DMS153 (cell line): ENCODE results near the gene LAPTM5.

Source experiments
- DNase-seq: peaks from one replicate; lab custom pipeline; 2025; lab: John Stamatoyannopoulos, UW

The LAPTM5 gene

DNA sequence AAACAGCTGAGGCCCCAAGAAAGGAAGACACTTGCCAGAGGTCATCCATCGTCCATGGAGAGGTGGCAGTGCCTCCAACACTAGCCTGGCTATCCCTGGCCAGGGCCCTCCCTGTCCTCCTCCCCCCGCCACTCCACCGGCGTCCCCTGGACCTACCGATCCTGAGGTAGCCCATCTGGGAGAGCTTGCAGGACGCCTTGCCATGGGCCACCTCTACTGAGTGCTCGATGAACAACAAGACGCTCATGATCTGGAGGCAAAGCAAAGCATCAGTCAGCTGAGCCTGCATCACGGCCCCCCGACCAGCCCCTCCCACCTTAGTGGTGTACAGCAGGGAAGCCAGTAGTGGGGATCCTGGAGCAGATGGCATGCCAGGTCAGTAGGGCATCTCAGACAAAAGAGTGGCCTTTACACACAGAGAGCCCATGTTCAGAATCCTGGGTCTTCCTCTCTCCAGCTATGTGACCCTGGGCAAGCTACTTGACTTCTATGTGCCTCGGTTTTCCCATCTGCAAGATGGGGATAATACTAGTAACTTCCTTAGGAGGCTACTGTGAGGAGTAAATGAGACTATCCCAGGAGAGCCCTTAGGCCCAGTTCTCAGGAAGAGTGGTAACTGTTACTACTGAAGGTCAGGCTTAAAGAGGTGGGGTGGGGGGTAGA lies 15.1 kb downstream of the LAPTM5 start:
- DNase-seq: no peak

DNA sequence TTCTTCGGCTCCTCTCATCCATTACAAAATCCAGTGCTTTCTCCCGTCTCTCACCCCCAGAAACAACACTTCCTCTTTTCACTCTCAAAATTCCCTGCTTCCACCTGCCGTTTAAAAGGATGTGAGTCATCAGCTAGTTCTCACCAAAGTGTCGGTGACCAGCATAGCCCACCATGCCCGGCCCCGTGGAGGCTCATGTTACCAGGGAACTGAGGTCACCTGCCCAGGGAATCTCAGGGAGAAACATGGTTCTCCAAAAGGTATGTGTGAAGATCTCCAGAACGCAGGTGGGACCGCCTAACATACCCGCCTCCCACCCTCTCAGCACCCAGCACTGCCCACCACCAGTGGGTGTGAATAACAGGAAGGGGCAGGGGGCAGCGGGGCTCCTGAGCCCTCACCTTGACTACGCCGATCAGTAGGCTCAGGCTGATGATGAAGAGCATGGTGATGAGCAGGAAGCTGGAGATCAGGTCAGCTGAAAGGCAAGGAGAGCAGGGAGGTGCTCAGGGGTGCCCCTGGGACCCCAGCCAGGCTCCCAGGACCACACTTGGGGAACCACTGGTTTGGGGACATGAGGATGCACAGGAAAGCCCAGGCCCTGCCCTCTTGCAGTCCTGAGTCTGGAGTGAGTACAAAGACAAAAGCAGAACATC lies 16.2 kb downstream of the LAPTM5 start:
- DNase-seq: peak; percentile 37

DNA sequence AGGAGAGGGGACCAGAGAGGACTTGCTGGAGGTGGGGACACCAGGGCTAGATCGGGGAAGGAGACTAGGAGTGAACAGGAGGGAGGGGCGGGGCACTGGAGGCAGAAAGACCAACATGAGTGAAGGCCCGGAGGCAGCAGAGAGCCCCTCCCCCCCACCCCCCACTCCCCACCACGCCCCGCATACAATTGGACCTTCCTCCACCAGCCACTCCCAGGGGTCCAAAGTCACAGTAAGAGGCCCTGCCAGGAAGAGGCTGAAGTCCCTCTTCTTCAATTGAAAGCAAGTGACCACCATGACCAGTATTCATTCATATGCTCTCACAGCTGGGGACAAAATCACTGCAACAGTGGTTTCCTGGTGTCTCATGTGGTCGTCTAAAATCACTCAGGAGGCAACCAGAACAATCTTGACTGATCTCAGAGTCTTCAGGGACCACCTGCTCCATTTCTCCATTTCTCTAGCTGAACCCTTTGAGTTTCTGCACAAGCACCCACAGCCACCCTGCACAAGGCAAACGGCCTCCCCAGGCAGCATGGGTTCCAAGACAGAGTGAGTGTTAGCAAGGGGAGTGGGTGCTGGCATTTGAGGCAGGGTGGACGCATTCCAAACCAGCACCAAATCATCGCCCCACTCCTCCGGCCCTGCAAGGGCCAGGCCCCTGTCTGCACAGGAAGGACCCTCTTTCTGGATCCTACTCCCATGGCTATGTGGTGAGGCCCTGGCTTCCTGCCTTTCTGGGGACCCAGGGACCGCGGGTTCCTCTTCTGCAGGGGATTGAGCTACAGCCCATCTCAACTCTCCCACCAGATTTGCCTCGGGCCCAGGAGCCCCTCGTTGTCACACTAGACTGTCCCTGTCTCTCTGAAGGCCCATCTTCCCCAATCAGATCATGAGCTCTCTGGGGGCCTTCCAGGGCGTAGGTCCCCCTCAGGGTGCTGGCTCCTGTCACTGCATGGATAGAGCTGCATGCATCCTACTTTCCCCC lies 17.0 kb downstream of the LAPTM5 start:
- no peak for DNase-seq

DNA sequence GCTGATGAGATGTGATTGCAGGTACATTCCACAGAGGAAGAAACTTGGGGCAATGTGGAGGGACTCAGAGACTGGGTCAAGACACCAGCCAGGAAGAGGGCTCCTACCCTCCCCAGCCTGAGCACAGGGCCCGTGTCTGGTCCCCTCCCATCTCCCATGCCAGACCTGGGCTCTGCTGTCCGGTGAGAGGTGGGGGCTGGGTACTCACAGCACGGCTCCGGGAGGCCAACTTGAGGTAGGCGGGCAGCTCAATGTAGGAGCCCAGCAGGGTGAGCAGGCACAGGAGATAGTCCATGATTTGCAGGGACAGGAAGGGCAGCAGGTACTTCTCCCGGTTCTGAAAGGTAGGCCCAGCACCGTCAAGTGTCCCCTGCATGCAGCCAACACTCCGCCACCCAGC lies 18.0 kb downstream of the LAPTM5 start:
- no peak for DNase-seq

DNA sequence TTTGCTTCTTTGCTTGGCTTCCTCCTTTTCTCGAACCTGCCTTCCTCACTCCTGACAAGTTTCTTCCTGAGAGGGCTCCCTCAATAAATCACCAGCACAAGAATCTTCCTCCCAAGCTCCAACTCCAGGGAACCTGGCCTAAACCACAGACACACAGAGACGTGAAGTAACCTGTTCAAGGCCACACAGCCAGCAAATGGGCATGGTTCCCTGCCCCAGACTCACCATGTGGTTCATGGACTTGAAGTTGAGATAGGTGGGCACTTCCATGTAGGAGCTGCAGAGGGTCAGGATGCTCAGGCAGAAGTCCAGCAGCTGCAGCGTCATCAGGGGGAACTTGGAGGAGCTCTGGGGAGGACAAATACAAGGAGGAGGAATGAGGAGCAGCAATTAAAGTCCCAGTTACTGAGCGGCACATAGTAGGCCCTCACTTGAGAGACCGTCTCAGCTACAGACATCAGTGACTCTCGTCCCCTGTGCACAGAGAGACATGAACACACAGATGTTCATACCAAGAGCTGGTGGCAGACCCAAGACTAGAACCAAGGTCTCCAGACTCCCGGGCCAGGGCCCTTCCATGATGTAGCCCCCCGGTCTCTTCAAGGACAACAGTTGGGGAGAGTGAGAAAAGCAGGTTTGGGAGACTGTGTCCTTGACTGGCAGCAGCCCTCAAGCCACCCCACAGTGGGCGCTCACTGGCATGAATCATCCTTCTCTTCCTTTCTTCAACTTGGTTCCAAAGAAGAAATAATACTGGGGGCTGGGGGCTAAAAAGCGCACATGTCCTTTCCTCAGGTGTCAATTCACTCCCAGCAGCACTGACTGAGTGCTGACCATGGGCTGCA lies 18.6 kb downstream of the LAPTM5 start:
- no peak for DNase-seq

DNA sequence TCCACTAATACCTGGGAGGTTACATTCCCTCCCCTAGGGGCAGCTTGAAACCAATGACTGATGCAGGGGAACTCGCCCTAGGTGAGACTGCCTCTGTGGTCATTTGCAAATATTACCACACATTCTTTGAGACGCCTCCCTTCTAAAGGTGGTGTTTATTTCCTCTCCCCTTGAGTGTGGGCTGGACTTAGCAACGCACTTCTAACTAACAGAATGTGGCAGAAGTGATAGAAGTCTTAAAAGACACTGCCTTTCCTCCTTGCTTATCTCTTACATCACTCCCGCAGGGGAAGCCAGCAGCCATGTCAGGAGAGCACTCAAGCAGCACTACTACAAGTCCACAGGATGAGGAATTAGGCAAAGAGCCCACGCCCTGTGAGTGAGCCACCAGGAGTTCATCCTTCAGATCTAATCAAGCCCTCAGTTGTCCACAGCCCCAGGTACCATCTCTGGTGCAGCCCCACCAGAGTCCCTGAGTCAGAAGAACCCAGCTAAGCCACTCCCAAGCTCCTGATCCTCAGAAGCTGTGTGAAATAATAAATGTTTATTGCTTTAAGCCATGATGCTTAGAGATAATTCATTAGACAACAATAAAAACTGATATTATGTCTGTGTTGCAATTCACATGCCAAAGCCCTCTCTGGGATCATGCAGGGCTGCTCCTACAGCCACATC lies 19.4 kb downstream of the LAPTM5 start:
- no peak for DNase-seq

DNA sequence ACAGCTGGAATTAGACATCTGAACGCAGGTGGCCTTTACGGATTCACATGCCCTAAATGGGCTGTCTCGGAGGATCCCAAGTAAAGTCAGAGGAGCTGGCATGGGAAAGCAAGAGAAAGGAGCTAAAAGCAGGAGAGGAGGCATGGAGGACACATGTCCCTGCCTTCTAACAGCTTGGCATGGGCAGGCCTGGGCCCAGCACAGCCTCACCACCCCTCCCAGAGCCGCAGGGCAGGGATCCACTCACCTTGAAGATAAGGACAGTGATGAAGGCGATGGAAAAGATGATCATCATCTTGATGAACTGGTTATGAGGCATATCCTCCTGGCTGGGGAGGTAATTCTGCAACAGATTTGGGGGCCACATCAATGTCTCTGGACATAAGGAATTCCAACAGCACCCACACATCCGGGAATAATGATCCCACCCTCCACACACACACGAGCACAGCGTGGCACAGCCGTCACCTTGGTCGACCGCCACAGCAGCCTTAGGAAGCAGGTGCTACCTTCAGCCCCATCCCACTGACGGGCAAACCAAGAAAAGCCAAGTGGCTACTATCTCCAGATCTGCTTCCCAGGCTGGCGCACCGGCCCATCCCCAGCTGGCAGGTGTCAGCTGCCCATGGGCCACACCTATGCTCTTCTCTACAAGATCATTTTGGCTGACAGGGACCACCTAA lies 20.1 kb downstream of the LAPTM5 start:
- DNase-seq: no peak

DNA sequence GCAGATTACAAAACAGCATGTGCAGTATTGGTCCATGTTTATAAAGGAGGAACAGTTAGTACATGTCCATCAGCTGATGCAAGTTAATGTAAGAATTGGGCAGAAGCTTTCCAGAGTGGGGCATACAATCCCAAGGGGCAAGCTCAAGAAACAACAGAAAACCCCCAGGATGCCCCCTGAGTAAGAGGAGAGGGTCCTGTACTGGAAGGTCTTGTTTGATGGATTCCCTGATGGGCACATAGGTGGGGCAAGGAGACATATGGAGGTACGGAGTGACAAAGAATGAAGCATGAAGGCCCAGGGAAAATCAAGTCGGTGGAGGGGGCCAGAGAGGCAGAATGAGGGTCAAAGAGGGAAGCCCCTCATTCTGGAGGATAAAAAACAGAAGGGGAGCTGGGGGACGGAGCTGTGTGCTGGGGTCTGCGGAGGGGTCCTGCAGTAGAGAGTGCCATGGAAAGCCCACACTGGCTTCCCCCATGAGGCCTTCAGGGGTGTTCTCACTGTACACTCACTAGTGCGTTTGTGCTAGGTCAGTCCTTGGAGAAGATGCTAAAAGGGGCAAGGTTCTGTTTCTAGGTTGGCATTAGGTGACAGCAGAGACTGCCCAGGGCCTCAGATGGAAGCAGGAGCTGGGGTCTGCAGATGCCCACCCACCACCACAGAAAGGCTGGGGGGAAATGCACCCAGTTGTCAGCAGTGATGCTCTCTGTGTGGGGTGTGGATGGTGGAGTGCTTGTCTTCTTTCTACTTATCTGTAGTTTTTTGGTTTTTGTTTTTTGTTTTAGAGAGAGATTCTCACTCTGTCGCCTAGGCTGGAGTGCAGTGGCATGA lies 21.7 kb downstream of the LAPTM5 start:
- DNase-seq: no peak

DNA sequence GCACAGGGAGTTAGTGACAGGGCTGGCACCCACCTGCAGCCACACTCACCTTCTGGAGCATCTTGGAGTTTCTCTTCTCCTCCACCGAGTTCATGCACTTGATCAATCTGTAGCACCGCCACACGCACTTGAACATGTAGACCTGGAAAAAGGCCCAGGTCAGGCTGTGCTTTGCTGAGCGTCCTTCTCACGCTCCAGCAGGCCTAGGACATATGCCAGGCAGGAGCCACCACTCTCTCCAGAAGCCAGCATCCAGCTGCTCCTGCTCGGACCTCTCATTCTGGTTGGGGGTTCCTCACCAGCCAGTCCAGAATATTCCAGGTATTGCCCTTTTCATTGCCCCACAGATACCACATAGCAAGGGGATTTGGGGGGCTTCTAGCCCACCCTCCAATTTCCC lies 22.4 kb downstream of the LAPTM5 start:
- DNase-seq: no peak

DNA sequence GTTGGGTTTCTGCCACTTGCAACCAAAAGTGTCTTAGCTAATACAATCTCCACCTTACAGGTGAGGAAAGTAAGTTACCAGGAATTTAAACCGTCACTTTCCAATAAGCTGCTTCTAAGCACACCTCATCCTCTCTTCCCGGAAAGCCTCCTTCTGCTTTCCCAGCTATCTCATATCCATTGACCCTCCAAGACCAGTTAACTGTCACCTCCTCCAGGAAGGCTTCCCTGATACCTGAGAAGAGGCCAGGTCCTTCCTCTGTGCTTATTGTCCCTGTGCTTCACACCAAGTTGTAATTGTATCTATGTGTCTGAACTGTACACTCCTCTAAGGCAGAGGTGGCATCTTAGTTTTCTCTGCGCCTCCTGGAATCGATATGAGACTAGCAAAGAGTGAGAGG lies 23.0 kb downstream of the LAPTM5 start:
- no peak for DNase-seq

DNA sequence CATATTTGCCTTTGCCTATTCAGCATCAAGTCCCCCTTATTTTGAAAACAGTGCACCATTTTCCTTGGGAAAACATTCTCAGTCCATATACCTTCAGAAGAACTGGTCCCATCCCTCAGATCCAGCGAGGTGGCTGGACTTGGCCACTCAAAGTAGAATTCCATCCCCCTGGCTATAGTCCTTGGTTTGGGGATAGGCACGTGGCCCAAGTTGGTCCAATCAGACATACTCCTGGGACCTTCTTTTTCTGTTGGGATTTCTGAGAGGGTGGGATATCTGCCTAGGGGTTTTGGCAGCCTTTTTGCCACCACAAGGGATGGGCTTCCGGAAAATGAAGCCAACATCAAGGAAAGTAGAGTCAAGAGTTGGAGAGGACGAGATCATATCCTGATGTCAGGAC lies 23.5 kb downstream of the LAPTM5 start:
- DNase-seq: no peak

DNA sequence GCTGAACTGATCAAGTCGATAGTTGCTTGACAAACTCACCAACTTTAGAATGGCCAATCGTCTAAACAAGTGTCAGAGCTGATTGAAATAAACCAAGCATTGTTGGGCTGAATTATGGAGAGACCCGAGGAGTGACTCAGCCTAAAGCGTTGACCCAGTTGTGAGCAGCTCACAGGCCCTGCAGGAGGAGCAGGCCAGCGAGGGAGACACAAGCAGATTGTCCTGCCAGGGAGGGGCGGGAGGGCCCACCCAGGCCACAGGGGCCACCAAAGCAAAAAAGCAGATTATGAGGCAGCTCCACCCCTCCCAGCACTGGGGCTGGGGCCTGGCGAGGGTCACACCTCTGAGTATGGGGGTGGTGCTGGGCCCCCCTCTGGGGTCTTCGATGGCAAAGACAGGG lies 24.1 kb downstream of the LAPTM5 start:
- no peak for DNase-seq

DNA sequence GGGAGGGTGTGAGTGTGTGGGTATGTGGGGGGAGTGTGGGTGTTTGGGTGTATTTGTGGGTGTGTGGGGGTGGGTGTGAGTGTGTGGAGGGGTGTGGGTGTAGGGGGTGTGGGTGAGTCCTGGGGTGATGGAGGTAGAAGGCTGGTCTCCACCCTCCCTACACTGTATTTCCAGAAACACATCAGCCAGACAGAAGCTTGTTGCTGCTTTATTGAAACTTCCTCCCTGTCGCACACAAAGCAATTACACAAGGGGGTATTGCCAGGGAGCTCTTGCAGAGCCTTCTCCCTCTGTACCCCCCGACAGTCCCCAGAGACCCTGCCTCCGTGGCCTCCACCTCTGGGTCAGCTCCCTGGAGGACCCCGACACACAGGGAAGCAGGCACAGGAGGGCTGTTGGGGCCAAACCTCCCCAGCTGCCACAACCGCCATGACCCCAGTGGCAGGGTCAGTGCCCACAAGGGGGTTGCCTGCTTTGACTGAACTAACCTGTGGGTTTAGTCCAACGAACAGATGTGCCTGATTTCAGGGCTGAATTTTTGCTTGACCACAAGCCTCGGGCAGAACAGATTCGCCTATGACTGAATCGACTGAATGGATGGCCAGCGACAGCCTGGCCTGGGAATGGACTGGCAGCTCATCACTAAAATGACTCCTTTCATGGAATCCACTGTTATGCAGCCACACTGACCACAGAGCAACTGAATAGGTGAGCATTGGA lies 25.1 kb downstream of the LAPTM5 start:
- no peak for DNase-seq

DNA sequence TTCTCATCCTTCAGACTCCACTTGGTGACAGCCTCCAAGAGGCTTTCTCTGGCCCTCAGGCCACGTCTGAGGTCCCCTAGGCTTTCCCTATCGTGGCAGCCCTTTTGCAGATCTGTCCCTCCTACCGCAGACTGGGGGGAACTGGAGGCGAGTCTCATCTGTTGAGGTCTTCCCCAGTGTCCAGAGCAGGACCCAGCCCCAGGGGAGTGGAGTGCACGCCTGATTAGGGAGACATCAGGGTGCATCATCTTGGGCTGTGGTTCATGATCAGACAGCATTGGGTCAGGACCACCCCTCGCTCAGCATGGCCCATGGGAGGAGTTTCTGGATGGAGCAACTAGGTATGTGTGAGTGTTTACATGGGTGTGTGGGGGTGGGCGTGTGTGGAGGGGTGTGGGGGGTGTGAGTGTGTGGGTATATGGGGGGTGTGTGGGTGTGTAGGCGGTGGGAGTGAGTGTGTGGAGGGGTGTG lies 25.7 kb downstream of the LAPTM5 start:
- no peak for DNase-seq

DNA sequence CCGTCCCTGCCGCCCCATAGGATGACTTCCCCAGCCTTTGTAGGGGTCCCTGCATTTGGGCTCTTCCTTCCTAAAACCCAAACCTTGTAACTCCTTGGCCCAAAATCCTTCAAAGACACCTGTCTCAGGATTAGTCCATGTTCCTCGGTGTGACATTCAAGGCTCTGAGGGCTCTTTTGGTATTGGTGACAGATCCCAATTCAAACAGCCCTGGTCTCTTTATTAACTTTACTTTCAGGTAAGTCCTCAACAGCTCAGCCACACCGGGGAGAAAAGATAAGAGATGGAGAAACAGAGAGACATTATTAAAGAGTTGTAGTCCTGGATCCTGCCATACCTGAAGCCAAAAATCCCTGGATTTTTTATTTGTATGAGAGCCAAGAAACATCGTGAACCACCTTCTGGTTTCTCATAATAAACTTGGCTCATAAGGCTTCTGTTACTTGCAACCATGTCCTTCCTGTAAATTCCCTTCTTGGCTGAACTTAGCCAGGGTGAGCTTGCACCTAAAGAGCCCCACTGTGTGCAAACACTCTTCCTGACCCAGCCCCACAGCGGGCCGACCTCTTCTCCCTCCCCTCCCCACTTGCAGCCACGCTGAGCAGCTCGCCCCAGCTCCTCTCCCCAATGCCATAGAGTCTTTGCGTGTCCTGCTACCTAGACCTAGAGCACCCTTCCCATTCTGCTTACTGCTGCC lies 26.3 kb downstream of the LAPTM5 start:
- no peak for DNase-seq

DNA sequence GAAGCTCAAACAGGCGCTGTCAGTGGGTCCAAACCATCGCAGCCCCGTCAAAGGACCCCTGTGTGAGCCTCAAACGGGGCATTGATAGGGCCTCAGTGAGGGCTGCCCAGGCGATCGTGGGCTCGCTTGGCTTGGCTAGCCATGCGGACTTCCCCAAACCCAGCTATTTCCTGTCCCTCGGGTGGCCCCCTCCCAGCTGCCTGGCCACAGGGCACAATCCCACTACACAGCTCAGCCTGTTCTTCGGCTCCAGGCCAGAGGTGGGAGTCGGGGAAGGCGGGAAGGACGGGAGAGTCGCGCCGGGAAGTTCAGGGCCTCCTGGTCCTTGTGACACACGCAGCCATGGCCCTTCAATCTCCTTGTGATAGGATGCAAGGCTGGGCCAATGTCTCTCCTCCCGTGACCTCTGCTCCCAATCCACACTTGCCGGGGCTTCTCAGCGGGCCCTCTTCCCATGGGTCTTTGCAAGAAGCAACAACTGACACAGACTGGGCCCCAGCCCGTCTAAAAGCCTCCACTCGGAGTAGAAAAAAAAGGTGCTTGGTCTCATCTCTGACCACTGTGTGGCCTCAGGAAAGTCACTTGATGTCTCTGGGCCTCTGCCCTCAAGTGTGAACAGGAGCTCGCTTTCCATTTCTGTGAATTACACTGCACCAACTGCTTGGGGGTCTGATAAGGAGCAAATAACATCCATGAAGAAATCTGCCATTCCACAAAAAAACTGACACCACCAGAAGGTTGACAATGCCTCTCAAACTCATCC lies 27.0 kb downstream of the LAPTM5 start:
- DNase-seq: no peak

DNA sequence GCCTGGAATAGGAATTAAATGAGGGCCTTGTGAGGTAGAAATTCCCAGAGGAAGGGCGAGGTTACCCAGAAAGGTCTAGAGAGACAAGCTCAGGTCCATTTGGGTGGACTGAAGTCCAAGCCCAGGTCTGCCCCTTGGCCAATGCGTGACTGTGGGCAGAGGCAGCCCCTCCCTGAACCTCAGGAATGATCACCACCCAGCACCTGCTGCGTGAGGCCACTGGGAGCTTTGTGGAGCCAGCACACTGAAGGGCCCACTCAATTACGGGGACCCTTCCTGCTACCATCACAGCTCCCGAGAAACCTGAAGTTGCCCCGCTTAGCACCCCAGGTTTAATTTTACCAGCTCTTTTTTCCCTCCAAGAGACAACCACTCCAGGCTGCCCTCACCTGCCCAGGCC lies 27.7 kb downstream of the LAPTM5 start:
- no peak for DNase-seq
